Activated naive CD8-positive, alpha-beta T cell treated with anti-CD3 and anti-CD28 coated beads, Interleukin-2, amount 50 U/mL, for 16 hours (primary cell): ENCODE results near the gene TEX14.

ENCODE experiments used
- DNase-seq: peaks from one replicate; pipeline ENCODE4 v3.0.0-alpha.2; 2020; ENCODE audit warnings: low read depth, low spot score

The TEX14 gene, protein sequence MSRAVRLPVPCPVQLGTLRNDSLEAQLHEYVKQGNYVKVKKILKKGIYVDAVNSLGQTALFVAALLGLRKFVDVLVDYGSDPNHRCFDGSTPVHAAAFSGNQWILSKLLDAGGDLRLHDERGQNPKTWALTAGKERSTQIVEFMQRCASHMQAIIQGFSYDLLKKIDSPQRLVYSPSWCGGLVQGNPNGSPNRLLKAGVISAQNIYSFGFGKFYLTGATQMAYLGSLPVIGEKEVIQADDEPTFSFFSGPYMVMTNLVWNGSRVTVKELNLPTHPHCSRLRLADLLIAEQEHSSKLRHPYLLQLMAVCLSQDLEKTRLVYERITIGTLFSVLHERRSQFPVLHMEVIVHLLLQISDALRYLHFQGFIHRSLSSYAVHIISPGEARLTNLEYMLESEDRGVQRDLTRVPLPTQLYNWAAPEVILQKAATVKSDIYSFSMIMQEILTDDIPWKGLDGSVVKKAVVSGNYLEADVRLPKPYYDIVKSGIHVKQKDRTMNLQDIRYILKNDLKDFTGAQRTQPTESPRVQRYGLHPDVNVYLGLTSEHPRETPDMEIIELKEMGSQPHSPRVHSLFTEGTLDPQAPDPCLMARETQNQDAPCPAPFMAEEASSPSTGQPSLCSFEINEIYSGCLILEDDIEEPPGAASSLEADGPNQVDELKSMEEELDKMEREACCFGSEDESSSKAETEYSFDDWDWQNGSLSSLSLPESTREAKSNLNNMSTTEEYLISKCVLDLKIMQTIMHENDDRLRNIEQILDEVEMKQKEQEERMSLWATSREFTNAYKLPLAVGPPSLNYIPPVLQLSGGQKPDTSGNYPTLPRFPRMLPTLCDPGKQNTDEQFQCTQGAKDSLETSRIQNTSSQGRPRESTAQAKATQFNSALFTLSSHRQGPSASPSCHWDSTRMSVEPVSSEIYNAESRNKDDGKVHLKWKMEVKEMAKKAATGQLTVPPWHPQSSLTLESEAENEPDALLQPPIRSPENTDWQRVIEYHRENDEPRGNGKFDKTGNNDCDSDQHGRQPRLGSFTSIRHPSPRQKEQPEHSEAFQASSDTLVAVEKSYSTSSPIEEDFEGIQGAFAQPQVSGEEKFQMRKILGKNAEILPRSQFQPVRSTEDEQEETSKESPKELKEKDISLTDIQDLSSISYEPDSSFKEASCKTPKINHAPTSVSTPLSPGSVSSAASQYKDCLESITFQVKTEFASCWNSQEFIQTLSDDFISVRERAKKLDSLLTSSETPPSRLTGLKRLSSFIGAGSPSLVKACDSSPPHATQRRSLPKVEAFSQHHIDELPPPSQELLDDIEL (N-terminal part only)

GRCh38 chr17:58691701-58692238 lies at the start of gene TEX14:
TEX14 (minus strand) TSS chr17:58692045; CDS start chr17:58652001, 40,044 bp downstream.
- DNase-seq = no peak

GRCh38 chr17:58741121-58741625 lies 49.3 kb upstream of the TEX14 start:
- no peak for DNase-seq

GRCh38 chr17:58734811-58735210 lies 43.0 kb upstream of the TEX14 start:
- no peak for DNase-seq

DNA sequence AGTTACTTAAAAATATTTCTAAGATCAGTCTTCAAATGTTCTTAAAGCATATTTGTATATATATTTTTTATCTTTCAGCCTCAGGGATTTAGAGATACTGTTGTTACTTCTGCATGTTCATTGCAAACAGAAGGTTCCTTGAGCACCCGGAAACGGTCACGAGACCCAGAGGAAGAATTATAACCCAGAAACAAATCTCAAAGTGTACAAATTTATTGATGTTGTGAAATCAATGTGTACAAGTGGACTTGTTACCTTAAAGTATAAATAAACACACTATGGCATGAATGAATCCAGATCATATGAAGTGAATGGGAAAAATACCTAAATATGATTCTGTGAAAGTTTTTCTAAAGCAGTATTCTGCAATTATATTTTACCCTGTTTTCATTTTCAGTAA lies 42.2 kb upstream of the TEX14 start:
- no peak for DNase-seq

- no peak for DNase-seq
Observed at GRCh38 chr17:58730937-58731336, 39.1 kb upstream of the TEX14 start.

DNA sequence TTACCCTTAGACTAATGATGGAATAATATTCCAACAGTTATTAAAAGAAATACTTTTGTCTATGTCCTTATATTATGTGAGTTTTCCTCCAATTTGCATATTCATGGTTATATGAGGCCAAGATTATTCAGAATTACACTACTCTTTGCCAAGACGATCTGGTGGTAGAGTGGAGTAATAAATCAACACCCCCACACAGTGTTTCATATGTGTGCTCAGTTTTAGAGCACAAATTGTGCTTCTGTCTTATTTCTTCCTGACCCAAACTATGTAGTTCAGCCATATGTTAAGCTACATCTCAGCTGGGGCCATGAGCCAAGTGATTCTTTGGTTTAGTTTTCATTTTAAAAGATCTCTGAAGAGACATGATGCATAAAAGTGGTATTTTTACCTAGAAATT lies 37.0 kb upstream of the TEX14 start:
- DNase-seq = no peak

DNA sequence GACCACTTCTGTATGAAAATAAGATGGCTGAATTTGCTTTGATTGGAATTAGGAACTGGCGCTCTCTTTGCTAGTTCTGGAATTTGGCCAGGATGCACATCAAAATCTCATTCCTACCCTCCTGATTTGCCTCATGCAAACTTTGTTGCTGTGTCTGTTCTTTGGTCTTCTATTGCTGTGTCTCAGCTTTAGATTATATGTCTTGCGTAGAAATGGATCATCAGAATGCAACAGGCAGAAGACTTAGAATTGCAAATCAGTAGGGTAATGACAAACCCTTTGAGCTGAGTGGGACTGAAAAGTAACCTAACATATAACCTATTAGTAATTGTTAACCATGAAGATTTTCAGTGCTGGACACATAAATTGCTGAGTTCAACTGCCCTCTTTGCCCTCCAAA lies 30.9 kb upstream of the TEX14 start:
- DNase-seq = no peak

DNA sequence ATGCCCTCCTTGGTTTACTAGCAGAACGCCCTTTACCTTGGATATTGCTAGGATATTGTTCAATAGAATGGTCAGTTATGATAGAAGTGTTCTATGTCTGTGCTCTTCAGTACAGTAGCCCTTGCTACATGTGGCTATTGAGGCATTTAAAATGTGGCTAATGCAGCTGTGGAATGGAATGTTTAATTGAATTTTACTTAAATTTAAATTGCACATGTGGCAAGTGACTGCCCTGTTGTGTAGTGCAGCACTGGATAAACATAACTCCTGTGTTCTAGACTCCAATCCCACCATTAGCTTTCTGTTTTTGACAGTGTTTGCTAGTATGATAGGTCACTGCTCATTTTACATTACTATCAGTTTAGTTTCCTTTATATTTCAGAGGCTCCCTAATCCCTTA lies 30.4 kb upstream of the TEX14 start:
- no peak for DNase-seq

DNA sequence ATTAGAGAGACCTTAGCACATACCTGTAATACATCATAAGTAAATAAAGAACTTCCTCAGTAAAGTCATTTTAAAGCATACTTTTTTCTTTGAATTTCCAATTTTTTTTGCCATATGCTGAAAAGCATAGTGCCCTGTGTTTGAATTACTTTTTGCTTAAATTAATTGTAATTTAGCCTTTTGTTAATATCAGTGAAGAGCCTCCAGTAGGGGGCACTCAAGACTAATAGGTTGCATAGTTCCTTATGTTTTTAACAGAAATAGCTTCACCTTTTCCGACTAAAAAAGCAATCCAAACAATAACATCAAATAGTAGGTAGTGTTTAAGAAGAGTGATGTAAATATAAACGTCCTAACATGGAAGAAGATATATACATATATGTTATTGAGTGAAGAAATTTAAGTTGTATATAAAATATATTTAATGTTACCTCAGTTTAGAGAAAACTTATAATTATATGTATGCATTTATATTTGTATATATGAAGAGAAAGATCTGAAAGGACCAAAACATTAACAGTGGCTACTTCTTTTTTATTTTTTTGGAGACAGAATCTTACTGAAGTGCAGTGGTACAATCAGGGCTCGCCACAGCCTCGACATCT lies 19.2 kb upstream of the TEX14 start:
- peak; percentile 11 for DNase-seq

- no peak for DNase-seq
Observed at GRCh38 chr17:58706351-58707140, 14.7 kb upstream of the TEX14 start.

GRCh38 chr17:58703916-58704286 lies 12.1 kb upstream of the TEX14 start:
- DNase-seq = no peak

DNA sequence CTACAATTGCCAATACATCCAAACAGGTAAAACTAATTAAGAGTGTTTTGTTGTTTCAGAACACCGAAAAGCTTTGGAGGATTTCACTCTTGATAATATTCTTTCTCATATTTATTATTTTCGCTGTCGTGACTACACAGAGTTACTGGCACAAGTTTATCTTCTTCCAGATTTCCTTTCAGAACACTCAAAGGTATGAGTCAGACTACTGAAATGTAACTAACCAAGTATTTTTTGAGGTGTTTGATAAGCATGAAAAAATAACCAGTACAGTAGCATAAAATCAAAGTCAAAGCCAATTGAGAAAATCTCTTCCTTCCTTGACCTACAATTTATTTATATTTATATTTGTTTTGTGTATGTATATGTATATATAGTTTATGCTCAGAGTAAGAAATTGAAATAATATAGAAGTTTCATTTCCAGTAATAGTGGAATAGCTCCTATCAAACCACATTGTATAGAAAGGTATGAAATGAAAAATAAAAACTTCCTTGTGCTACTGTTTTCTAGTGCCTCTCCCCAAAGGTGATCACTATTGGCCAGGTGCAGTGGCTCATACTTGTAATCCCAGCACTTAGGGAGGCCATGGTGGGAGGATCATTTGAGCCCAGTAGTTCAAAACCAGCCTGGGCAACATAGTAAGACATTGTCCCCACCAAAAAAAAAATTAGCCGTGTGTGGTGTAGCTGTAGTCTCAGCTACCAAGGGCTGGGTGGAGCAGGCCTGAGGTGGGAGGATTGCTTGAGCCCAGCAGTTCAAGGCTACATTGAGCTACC lies 11.5 kb upstream of the TEX14 start:
- DNase-seq = no peak

GRCh38 chr17:58702708-58703107 lies 10.9 kb upstream of the TEX14 start:
- no peak for DNase-seq

- DNase-seq = no peak
Observed at GRCh38 chr17:58702045-58702476, 10.2 kb upstream of the TEX14 start.

GRCh38 chr17:58699771-58700170 lies 7.9 kb upstream of the TEX14 start:
- DNase-seq = no peak

DNA sequence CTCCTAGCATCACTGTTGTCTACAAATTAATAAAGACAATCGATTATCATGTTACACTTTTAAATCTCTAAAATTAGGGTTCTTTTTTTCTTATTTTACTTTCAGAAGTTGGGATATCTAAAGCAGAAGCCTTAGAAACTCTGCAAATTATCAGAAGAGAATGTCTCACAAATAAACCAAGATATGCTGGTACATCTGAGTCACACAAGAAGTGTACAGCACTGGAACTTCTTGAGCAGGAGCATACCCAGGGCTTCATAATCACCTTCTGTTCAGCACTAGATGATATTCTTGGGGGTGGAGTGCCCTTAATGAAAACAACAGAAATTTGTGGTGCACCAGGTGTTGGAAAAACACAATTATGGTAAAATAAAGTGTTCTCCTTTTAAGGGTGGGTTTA lies 3.0 kb upstream of the TEX14 start:
- DNase-seq = no peak

- DNase-seq = no peak
Observed at GRCh38 chr17:58694302-58694701, 2.5 kb upstream of the TEX14 start.

DNA sequence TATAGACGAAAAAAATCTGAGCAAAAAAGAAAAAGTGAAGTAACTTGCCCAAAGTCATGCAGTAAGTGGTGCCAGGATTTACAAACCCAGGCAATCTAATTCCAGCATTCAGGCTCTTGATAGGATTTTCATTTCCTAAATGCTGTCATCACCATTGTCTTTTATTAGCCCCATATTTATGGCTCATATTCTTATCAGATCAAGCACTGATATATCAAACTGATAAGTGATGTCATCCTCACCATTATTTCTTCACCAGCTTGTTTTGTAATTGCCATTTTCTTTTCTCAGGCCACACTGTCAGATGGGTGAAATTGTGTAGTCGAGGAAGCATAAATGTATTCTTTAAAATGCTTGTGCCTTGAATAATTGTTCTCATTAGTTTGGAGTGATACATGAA lies 1.9 kb upstream of the TEX14 start:
- DNase-seq = no peak

- DNase-seq = no peak
Observed at GRCh38 chr17:58693208-58693607, 1.4 kb upstream of the TEX14 start.
